ENCODE results near the gene FBXL7.

DNA sequence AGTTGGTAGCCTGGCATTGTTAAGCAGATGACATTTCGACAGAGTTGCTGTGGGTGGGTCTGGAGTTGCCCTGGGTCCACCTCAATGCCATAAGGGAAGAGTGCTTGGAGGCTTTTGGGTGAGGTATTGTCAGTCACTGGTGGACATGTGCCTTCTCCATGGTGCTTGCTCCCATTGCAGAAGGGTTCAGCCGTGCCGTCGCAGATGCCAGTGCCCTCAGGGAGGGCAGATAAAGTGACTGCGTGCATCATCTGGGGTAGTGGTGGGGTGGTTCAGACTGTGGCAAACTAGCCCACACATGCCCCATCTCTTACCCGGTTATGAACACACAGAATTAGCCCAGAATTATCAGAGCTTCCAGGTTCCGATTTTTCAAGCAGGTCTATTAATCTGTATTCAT, 71.6 kb downstream of the FBXL7 start:
- TF ChIP-seq EZH2 (IDR thresholded peaks at IDR 0.05; ENCODE audit: low read depth) = no peak
- TF ChIP-seq, protein P1, sequence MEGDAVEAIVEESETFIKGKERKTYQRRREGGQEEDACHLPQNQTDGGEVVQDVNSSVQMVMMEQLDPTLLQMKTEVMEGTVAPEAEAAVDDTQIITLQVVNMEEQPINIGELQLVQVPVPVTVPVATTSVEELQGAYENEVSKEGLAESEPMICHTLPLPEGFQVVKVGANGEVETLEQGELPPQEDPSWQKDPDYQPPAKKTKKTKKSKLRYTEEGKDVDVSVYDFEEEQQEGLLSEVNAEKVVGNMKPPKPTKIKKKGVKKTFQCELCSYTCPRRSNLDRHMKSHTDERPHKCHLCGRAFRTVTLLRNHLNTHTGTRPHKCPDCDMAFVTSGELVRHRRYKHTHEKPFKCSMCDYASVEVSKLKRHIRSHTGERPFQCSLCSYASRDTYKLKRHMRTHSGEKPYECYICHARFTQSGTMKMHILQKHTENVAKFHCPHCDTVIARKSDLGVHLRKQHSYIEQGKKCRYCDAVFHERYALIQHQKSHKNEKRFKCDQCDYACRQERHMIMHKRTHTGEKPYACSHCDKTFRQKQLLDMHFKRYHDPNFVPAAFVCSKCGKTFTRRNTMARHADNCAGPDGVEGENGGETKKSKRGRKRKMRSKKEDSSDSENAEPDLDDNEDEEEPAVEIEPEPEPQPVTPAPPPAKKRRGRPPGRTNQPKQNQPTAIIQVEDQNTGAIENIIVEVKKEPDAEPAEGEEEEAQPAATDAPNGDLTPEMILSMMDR (conservative IDR thresholded peaks at IDR 0.05) = no peak
